Nephron (organoid): Measurements from ENCODE around the gene NES.
A peak's percentile ranks its signal among the peaks of the same experiment; 100 is the strongest.

Experiments
- H3K27ac Mint-ChIP-seq, 3 experiments: 2 replicates each; pipeline ENCODE4 v1.8.0; 2020; ENCODE audit warnings: mixed read lengths in 3 of 3, mild to moderate bottlenecking in 2 of 3, moderate library complexity in 1 of 3
- H3K27me3 Mint-ChIP-seq: 2 replicates; pipeline ENCODE4 v1.8.0; 2021; ENCODE audit warnings: low read depth, mild to moderate bottlenecking, moderate library complexity, mixed read lengths
- H3K36me3 Mint-ChIP-seq: 2 replicates; pipeline ENCODE4 v1.8.0; 2020; ENCODE audit warnings: low read depth, mixed read lengths
- H3K4me1 Mint-ChIP-seq: 2 replicates; pipeline ENCODE4 v1.8.0; 2020; ENCODE audit warnings: mixed read lengths
- H3K4me3 Mint-ChIP-seq, 3 experiments: 2 replicates each; pipeline ENCODE4 v1.8.0; 2020; ENCODE audit warnings: mild to moderate bottlenecking in 3 of 3, mixed read lengths in 3 of 3, moderate library complexity in 2 of 3
- H3K9me3 Mint-ChIP-seq: 2 replicates; pipeline ENCODE4 v1.8.0; 2020; ENCODE audit warnings: mixed read lengths
- CTCF ChIP-seq, 3 experiments: fragments of 200-600 bp; sonication (generic); IDR thresholded peaks; one replicate each; pipeline ENCODE4 v1.5.0; 2021; ENCODE audit warnings: antibody characterized with exemption in 3 of 3; ENCODE audit not compliant: unreplicated experiment in 3 of 3

Gene NES

GRCh38 chr1:156642265-156643048 is 34.8 kb downstream of the NES start:
- H3K4me3 Mint-ChIP-seq: peak overlapping the region; percentile 70 to 84 (median 75)
- no peak overlapping the region for H3K27ac Mint-ChIP-seq
- H3K9me3 Mint-ChIP-seq: no peaks in the 10 kb centered on the region
- peaks cover 88% of the 10 kb centered on the region for H3K27me3 Mint-ChIP-seq
- H3K36me3 Mint-ChIP-seq: no peaks in the 10 kb centered on the region
- peaks cover 29% of the 10 kb centered on the region for H3K4me1 Mint-ChIP-seq
- no peak for TF ChIP-seq CTCF (IDR thresholded peaks at IDR 0.05; ENCODE audit: unreplicated experiment in 3 of 3)

GRCh38 chr1:156641761-156642264 is 35.4 kb downstream of the NES start, which contains the start of gene BCAN:
Gene BCAN (plus strand): TSS chr1:156642117. CDS start chr1:156646055, 3,938 bp downstream.
- Mint-ChIP-seq H3K27ac (peak within 1 kb of the TSS in 1 of 3 experiments; percentile 77), H3K4me1 (peaks cover 29% of the 10 kb centered on the region), H3K9me3 (no peaks in the 10 kb centered on the region), H3K27me3 (peaks cover 86% of the 10 kb centered on the region), H3K36me3 (no peaks in the 10 kb centered on the region), H3K4me3 (peak within 1 kb of the TSS; percentile 70 to 84 (median 75))
- TF ChIP-seq CTCF (IDR thresholded peaks at IDR 0.05; ENCODE audit: unreplicated experiment in 3 of 3): no peak

GRCh38 chr1:156640842-156641706 is 36.1 kb downstream of the NES start:
- TF ChIP-seq CTCF (IDR thresholded peaks at IDR 0.05; ENCODE audit: unreplicated experiment in 3 of 3): no peak
- Mint-ChIP-seq H3K27ac (peak overlapping the region in 1 of 3 experiments; percentile 77), H3K4me1 (peaks cover 29% of the 10 kb centered on the region), H3K36me3 (no peaks in the 10 kb centered on the region), H3K4me3 (peak overlapping the region; percentile 64 to 84 (median 65)), H3K27me3 (peaks cover 86% of the 10 kb centered on the region), H3K9me3 (no peaks in the 10 kb centered on the region)

- Mint-ChIP-seq H3K36me3 (no peaks in the 10 kb centered on the region), H3K4me1 (peaks cover 29% of the 10 kb centered on the region), H3K27me3 (peaks cover 84% of the 10 kb centered on the region), H3K4me3 (peak overlapping the region; percentile 34 to 38 (median 36)), H3K27ac (no peak overlapping the region), H3K9me3 (no peaks in the 10 kb centered on the region)
- no peak for TF ChIP-seq CTCF (IDR thresholded peaks at IDR 0.05; ENCODE audit: unreplicated experiment in 3 of 3)
These were observed 37.6 kb downstream of the NES start for GRCh38 chr1:156639601-156640101.

- H3K4me1 Mint-ChIP-seq: peaks cover 29% of the 10 kb centered on the region
These were observed 38.8 kb downstream of the NES start for GRCh38 chr1:156638189-156638985.

More at GRCh38 chr1:156638189-156638985, 38.8 kb downstream of the NES start:
- Mint-ChIP-seq H3K27me3 (peaks cover 84% of the 10 kb centered on the region), H3K9me3 (no peaks in the 10 kb centered on the region), H3K4me3 (peak overlapping the region; percentile 29 to 34 (median 33)), H3K27ac (peak overlapping the region in 2 of 3 experiments; percentile 20 to 50), H3K36me3 (no peaks in the 10 kb centered on the region)
- TF ChIP-seq CTCF (IDR thresholded peaks at IDR 0.05; ENCODE audit: unreplicated experiment in 3 of 3): no peak
